GM23248 (cell line): ENCODE measurements around the gene WBP1L.

Experiments
- EZH2 ChIP-seq: fragments of 200-600 bp; sonication (generic); IDR thresholded peaks from 2 replicates; pipeline ENCODE4 v1.6.1; 2018; ENCODE audit warnings: antibody characterized with exemption, mild to moderate bottlenecking; ENCODE audit not compliant: insufficient read depth, poor library complexity, severe bottlenecking
- EZH2phosphoT487 ChIP-seq: fragments of 200-600 bp; sonication (generic); IDR thresholded peaks from 2 replicates; pipeline ENCODE4 v1.6.1; 2018; ENCODE audit warnings: antibody characterized with exemption, moderate library complexity, mild to moderate bottlenecking, low read depth; ENCODE audit not compliant: insufficient read depth

- TF ChIP-seq EZH2 (no peak), EZH2phosphoT487 (no peak)
These were observed 19.4 kb downstream of the WBP1L start for GRCh38 chr10:102763037-102763607.
